ENCODE data around the gene WSCD1.

The WSCD1 gene

DNA sequence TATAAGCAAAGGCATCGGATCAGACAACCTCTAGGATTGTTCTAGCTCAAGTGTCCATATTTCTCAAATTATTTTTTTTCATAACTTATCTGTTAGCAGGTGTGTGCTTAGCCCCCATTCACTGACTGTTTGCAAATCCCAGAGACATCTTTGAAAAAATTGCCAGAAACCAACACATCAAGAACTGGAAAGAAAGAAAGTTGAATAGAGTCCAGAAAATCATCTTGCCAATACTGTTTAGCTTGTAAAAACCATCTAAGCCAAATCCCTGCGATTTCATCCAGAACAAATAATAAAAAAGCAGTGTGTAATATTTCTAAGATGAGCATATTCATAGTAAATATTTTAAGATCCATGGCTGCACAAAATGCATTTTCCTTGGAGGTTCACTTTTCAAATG lies 64.5 kb downstream of the WSCD1 start:
- Histone ChIP-seq H3K4me1 (ENCODE audit: control insufficient read depth, insufficient read depth, low read length) (no peaks in the 10 kb centered on the region), H3K9me3 (ENCODE audit: control insufficient read depth, low read length) (no peaks in the 10 kb centered on the region), H3K27me3 (ENCODE audit: control insufficient read depth, insufficient read depth, low read length) (no peaks in the 10 kb centered on the region), H3K4me3 (ENCODE audit: low read length) (no peak overlapping the region), H3K9ac (ENCODE audit: low read length) (no peak overlapping the region), H3K36me3 (ENCODE audit: control insufficient read depth, insufficient read depth, low read length) (no peaks in the 10 kb centered on the region)

DNA sequence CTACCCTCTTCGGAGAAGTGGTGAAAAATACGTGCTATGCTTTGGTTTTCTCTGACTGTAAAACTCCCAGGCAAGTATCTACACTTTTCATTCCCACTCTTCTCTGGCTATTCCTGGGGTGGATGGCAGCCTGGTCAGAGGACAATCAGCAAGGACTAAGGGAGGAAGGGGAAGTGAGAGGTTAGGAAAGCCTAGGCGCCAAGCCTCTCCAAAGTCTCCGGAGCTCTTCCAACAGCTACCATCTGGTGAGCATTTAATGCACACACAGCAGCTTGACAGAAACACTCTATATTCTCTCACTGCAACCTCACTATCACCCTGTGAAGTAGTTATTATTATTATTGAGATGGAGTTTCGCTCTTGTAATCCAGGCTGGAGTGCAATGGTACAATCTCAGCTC lies 65.1 kb downstream of the WSCD1 start:
- Histone ChIP-seq H3K9me3 (ENCODE audit: control insufficient read depth, low read length) (no peaks in the 10 kb centered on the region), H3K9ac (ENCODE audit: low read length) (no peak overlapping the region), H3K36me3 (ENCODE audit: control insufficient read depth, insufficient read depth, low read length) (no peaks in the 10 kb centered on the region), H3K27me3 (ENCODE audit: control insufficient read depth, insufficient read depth, low read length) (no peaks in the 10 kb centered on the region), H3K4me3 (ENCODE audit: low read length) (no peak overlapping the region), H3K4me1 (ENCODE audit: control insufficient read depth, insufficient read depth, low read length) (no peaks in the 10 kb centered on the region)

DNA sequence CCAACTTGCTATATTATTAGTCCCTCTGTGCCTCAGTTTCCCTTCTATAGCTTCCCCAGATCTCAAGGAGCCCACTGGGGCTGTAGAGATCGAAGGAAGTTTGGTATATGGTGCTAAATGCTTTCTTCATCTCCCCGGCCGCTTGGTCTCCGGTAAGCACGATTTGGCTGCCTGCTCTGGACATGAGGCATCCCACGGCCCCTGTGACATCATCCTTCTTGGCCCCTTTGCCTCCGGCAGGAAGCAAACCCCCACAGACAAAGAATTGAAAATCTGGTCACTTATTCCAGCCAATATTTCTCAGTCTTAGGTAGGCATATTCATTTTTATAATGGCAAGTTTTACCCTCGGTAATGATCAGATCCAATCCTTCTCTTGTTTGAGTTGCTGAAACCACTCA lies 65.8 kb downstream of the WSCD1 start:
- Histone ChIP-seq H3K9ac (ENCODE audit: low read length) (no peak overlapping the region), H3K4me1 (ENCODE audit: control insufficient read depth, insufficient read depth, low read length) (no peaks in the 10 kb centered on the region), H3K36me3 (ENCODE audit: control insufficient read depth, insufficient read depth, low read length) (no peaks in the 10 kb centered on the region), H3K9me3 (ENCODE audit: control insufficient read depth, low read length) (no peaks in the 10 kb centered on the region), H3K27me3 (ENCODE audit: control insufficient read depth, insufficient read depth, low read length) (no peaks in the 10 kb centered on the region), H3K4me3 (ENCODE audit: low read length) (no peak overlapping the region)

DNA sequence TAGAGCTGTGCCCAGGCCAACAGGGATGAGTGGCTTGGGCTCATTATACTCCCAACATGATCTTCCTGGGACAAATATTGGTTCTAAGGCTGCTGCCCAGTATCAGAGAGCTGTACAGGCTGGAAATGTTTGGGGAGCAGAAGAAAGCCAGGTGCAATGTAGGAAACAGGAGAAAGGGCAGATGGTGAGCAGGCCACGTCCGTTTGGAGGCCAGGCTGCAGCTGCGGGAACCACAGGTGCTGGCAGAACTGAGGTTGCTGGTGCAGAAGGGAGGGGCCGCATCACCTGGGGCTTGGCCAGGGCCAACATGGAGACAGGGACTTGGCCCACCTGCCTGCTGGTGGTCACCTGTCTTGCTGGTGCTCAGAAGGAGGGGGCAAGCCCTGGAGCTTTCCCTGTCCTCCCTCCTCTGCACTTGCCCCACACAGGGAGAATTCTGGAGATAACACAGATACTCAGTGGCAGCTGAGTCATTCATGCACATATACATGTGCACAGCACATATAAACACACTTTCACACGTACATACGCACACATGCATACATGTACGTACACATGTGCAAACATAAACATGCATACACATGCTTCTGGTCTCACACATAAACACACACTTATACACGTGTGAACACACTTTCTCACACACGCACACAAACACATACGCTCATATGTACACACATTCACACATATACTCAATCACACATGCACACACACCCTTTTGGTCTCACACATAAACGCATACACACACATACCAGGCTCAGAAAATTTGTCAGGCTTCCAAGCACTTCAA lies 67.7 kb downstream of the WSCD1 start:
- Histone ChIP-seq H3K9ac (ENCODE audit: low read length) (no peak overlapping the region), H3K36me3 (ENCODE audit: control insufficient read depth, insufficient read depth, low read length) (no peaks in the 10 kb centered on the region), H3K4me1 (ENCODE audit: control insufficient read depth, insufficient read depth, low read length) (no peaks in the 10 kb centered on the region), H3K4me3 (ENCODE audit: low read length) (no peak overlapping the region), H3K27me3 (ENCODE audit: control insufficient read depth, insufficient read depth, low read length) (no peaks in the 10 kb centered on the region), H3K9me3 (ENCODE audit: control insufficient read depth, low read length) (no peaks in the 10 kb centered on the region)

DNA sequence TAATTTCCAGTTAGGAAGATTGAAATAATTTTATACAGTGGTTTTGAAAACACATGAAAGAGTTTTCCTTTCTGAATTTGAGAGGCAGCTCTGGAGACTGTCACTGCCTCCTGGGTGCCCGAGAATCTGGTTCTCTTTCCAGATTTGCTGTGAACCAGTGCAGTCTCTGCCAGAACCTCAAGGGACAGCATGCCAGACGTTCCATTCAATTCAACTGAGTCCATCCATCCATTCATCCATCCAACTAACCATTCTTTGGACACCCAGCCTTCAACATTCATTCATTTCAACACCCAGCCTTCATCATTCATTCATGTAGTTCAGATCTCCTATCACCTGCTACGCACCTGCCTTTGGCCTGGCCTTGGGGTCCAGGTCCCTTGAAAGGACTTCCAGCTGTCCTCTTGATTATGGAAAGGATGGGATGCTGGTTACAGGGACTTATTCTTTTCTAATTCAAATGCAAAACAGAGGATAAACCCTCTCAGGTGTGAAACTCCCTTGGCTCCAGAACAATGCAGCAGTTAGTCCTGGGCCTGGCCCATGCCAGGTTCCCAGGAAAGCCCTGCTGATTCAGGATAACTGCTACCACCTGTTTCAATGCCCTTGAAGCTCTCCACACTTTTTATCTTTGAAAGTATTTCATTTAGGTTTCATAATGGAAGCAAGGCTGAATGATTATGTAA lies 68.7 kb downstream of the WSCD1 start:
- H3K9me3 ChIP-seq (ENCODE audit: control insufficient read depth, low read length): no peaks in the 10 kb centered on the region
- no peaks in the 10 kb centered on the region for H3K36me3 ChIP-seq (ENCODE audit: control insufficient read depth, insufficient read depth, low read length)
- H3K9ac ChIP-seq (ENCODE audit: low read length): no peak overlapping the region
- H3K4me3 ChIP-seq (ENCODE audit: low read length): no peak overlapping the region
- H3K4me1 ChIP-seq (ENCODE audit: control insufficient read depth, insufficient read depth, low read length): no peaks in the 10 kb centered on the region
- H3K27me3 ChIP-seq (ENCODE audit: control insufficient read depth, insufficient read depth, low read length): no peaks in the 10 kb centered on the region

DNA sequence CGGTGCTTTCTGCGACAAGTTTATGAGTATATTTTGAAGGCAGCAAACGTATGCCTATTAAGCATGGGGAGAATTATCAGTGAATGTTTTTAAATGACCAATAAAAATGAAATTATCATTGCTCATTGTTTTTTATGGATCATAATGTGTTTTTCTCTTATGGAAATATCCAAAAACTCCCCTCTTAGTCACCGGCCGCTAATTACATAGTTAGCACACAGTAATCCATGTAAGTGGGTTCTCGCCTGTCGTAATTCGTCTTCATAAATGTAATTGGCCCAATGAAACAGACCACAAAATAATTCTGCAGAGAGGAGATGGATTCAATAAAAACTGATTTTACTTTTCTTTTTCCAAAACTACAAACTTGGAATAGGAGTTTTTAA lies 69.3 kb downstream of the WSCD1 start:
- H3K9me3 ChIP-seq (ENCODE audit: control insufficient read depth, low read length): no peaks in the 10 kb centered on the region
- no peaks in the 10 kb centered on the region for H3K36me3 ChIP-seq (ENCODE audit: control insufficient read depth, insufficient read depth, low read length)
- H3K4me3 ChIP-seq (ENCODE audit: low read length): no peak overlapping the region

DNA sequence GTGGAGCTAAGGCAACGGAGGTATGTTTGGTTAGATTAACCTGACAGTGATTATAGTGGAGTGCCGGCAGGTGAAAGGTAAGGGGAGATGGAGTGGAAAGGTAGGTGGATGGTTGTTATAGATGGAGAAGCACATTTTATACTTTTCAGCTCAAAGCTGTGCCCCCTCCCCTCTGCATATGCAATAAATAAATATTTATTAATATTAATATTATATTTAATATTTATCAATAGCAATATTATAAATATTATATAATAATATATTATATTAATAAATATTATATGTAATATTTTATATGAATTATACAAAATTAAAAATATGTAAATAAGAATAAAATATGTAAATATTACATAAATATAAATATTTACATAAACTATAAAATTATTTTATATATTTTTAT lies 70.0 kb downstream of the WSCD1 start:
- H3K4me1 ChIP-seq (ENCODE audit: control insufficient read depth, insufficient read depth, low read length): no peaks in the 10 kb centered on the region
- no peak overlapping the region for H3K4me3 ChIP-seq (ENCODE audit: low read length)
- H3K9ac ChIP-seq (ENCODE audit: low read length): no peak overlapping the region
- H3K36me3 ChIP-seq (ENCODE audit: control insufficient read depth, insufficient read depth, low read length): no peaks in the 10 kb centered on the region
- H3K9me3 ChIP-seq (ENCODE audit: control insufficient read depth, low read length): no peaks in the 10 kb centered on the region
- H3K27me3 ChIP-seq (ENCODE audit: control insufficient read depth, insufficient read depth, low read length): no peaks in the 10 kb centered on the region

More for the DNA sequence above, 69.3 kb downstream of the WSCD1 start:
- H3K27me3 ChIP-seq (ENCODE audit: control insufficient read depth, insufficient read depth, low read length): no peaks in the 10 kb centered on the region
- no peak overlapping the region for H3K9ac ChIP-seq (ENCODE audit: low read length)
- H3K4me1 ChIP-seq (ENCODE audit: control insufficient read depth, insufficient read depth, low read length): no peaks in the 10 kb centered on the region

DNA sequence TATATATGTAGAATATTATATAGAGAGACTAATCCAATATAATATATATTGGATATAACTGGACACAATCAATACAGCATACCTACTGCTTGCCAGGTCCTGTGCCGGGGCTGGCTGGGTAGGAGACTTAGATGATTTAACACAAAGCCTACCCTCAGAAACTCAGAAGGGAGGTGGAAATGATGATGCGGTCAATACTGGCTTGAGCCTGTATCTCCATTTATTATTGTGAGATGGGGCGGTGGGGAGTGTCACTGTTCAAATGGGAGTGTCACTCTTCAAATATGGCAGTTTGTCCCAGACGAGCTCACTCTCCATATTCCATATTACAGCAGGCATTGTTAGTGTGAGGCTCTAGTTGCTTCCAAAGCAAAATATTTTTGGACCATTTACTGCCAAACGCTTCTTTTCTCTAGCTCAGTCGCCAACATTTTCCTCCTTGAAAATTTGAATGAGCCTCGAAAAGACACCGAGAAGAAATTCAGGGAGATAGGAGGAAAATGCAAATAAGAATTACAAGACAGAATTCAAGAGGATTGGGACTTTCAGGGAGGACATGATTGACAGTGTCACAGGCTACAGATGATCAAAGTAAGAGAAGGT lies 70.7 kb downstream of the WSCD1 start:
- H3K36me3 ChIP-seq (ENCODE audit: control insufficient read depth, insufficient read depth, low read length): no peaks in the 10 kb centered on the region

DNA sequence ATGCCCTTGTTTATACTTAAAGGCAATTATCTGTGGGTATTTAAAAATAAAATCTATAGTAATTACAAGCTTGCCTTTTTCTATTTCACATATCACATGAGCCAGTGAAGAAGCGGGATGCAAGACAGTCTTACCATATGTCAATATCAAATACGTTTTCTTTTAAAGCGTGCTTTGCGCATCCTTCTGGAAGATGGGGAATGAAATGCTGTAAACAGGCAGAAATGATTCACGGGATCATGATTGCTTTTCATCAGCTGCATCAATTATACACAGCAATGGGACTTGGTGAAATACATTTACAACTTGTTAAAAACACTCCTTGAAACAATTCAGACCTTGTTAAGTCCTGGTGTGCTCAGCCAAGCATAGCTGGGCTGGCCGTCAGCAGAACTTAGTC lies 72.5 kb downstream of the WSCD1 start:
- H3K4me1 ChIP-seq (ENCODE audit: control insufficient read depth, insufficient read depth, low read length): no peaks in the 10 kb centered on the region
- no peak overlapping the region for H3K4me3 ChIP-seq (ENCODE audit: low read length)
- no peaks in the 10 kb centered on the region for H3K36me3 ChIP-seq (ENCODE audit: control insufficient read depth, insufficient read depth, low read length)
- H3K27me3 ChIP-seq (ENCODE audit: control insufficient read depth, insufficient read depth, low read length): no peaks in the 10 kb centered on the region
- no peaks in the 10 kb centered on the region for H3K9me3 ChIP-seq (ENCODE audit: control insufficient read depth, low read length)
- no peak overlapping the region for H3K9ac ChIP-seq (ENCODE audit: low read length)

More for the DNA sequence above, 70.7 kb downstream of the WSCD1 start:
- no peaks in the 10 kb centered on the region for H3K9me3 ChIP-seq (ENCODE audit: control insufficient read depth, low read length)
- H3K9ac ChIP-seq (ENCODE audit: low read length): no peak overlapping the region
- no peaks in the 10 kb centered on the region for H3K4me1 ChIP-seq (ENCODE audit: control insufficient read depth, insufficient read depth, low read length)
- H3K4me3 ChIP-seq (ENCODE audit: low read length): no peak overlapping the region
- H3K27me3 ChIP-seq (ENCODE audit: control insufficient read depth, insufficient read depth, low read length): no peaks in the 10 kb centered on the region

DNA sequence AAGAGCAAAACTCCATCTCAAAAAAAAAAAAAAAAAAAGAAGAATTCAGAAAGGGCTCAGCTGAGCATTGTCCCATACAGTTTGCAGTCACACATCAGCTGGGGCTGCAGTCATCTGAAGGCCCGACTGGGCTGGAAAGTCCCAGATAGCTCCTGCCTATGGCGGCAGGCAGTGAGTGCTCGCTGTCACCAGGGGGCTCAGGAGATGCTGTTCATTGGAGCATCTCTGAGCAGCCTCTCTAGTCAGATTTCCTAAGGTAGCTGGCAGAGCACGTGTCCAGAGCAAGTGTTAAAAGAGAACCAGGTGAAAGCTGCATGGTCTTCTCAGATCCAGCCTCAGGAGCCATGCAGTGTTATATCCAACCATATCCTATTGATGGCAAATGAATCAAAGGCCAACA lies 75.8 kb downstream of the WSCD1 start:
- H3K27me3 ChIP-seq (ENCODE audit: control insufficient read depth, insufficient read depth, low read length): no peaks in the 10 kb centered on the region
- no peak overlapping the region for H3K9ac ChIP-seq (ENCODE audit: low read length)
- no peak overlapping the region for H3K4me3 ChIP-seq (ENCODE audit: low read length)
- no peaks in the 10 kb centered on the region for H3K4me1 ChIP-seq (ENCODE audit: control insufficient read depth, insufficient read depth, low read length)
- no peaks in the 10 kb centered on the region for H3K36me3 ChIP-seq (ENCODE audit: control insufficient read depth, insufficient read depth, low read length)
- no peaks in the 10 kb centered on the region for H3K9me3 ChIP-seq (ENCODE audit: control insufficient read depth, low read length)

DNA sequence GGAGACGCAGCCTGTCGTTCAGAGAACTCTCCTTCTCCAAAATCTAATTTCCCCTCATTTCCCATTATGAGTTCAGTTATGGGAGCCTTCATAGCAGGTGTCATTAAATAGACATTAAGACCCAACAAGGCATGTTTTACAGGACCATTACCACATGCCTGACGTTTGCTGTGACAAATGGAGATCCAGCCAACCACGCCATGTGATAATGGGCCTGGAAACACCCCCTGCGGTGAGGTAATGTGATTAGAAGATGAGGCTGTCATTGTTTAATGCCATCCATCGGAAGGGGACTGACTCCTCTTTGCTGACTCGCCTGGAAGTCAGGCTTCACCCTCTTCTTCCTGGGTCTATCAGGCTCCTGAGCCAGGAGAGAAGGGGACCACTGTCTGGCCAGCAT lies 76.9 kb downstream of the WSCD1 start:
- Histone ChIP-seq H3K4me1 (ENCODE audit: control insufficient read depth, insufficient read depth, low read length) (no peaks in the 10 kb centered on the region), H3K36me3 (ENCODE audit: control insufficient read depth, insufficient read depth, low read length) (no peaks in the 10 kb centered on the region), H3K9ac (ENCODE audit: low read length) (no peak overlapping the region), H3K4me3 (ENCODE audit: low read length) (no peak overlapping the region), H3K9me3 (ENCODE audit: control insufficient read depth, low read length) (no peaks in the 10 kb centered on the region), H3K27me3 (ENCODE audit: control insufficient read depth, insufficient read depth, low read length) (no peaks in the 10 kb centered on the region)

DNA sequence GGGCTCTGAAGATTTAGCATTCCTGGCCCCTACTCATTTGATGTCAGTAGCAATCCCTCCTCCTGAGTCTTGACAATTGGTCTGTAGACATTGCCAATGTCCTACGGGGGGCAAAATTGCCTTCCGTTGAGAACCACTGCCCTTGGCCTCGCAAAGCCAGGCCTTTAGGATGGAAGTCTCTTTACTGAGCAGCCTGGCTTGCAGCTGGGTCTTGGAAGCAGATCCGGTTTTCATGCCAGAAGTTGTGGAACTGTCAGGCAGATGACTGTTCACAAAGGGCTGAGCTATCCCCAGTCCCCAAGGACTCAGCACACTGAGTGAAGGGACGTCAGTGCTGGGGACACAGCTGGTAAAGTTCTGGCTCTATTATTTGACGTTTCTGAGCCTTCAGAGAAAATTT lies 83.2 kb downstream of the WSCD1 start:
- Histone ChIP-seq H3K27me3 (ENCODE audit: control insufficient read depth, insufficient read depth, low read length) (no peaks in the 10 kb centered on the region), H3K4me1 (ENCODE audit: control insufficient read depth, insufficient read depth, low read length) (no peaks in the 10 kb centered on the region), H3K9ac (ENCODE audit: low read length) (no peak overlapping the region), H3K4me3 (ENCODE audit: low read length) (no peak overlapping the region), H3K9me3 (ENCODE audit: control insufficient read depth, low read length) (no peaks in the 10 kb centered on the region), H3K36me3 (ENCODE audit: control insufficient read depth, insufficient read depth, low read length) (no peaks in the 10 kb centered on the region)

Data from mucosa of stomach (tissue), 1 donor.